ENCODE measurements around the gene OTOG.

The OTOG gene

GRCh38 chr11:17687946-17688670, 141.0 kb downstream of the OTOG start:
- Mint-ChIP-seq H3K4me1 (peaks cover 14% of the 10 kb centered on the region), H3K36me3 (ENCODE audit: low read depth) (no peaks in the 10 kb centered on the region), H3K27me3 (ENCODE audit: low read depth, poor library complexity) (peaks cover 46% of the 10 kb centered on the region), H3K4me3 (no peak overlapping the region), H3K9me3 (peaks cover 3% of the 10 kb centered on the region), H3K27ac (no peak overlapping the region)
- TF ChIP-seq CTCF (IDR thresholded peaks at IDR 0.05), result no peak
- no peak for DNase-seq

GRCh38 chr11:17691550-17691949, 144.5 kb downstream of the OTOG start:
- no peaks in the 10 kb centered on the region for H3K9me3 Mint-ChIP-seq
- no peak for TF ChIP-seq CTCF (IDR thresholded peaks at IDR 0.05)
- no peak for DNase-seq
- no peaks in the 10 kb centered on the region for H3K36me3 Mint-ChIP-seq (ENCODE audit: low read depth)
- H3K4me1 Mint-ChIP-seq, result peaks cover 10% of the 10 kb centered on the region
- no peak overlapping the region for H3K4me3 Mint-ChIP-seq
- H3K27me3 Mint-ChIP-seq (ENCODE audit: low read depth, poor library complexity), result peaks cover 56% of the 10 kb centered on the region
- H3K27ac Mint-ChIP-seq, result no peak overlapping the region

- Mint-ChIP-seq H3K9me3 (no peaks in the 10 kb centered on the region), H3K4me1 (peaks cover 6% of the 10 kb centered on the region), H3K36me3 (ENCODE audit: low read depth) (no peaks in the 10 kb centered on the region), H3K27ac (no peak overlapping the region), H3K27me3 (ENCODE audit: low read depth, poor library complexity) (peaks cover 60% of the 10 kb centered on the region), H3K4me3 (no peak overlapping the region)
- DNase-seq, result no peak
- no peak for TF ChIP-seq CTCF (IDR thresholded peaks at IDR 0.05)
Observed at GRCh38 chr11:17691976-17692375, 144.9 kb downstream of the OTOG start.

GRCh38 chr11:17692931-17693330, 145.9 kb downstream of the OTOG start:
- no peak overlapping the region for H3K4me3 Mint-ChIP-seq
- no peaks in the 10 kb centered on the region for H3K9me3 Mint-ChIP-seq
- DNase-seq, result no peak
- no peak overlapping the region for H3K27ac Mint-ChIP-seq
- TF ChIP-seq CTCF (IDR thresholded peaks at IDR 0.05), result no peak
- H3K27me3 Mint-ChIP-seq (ENCODE audit: low read depth, poor library complexity), result peaks cover 70% of the 10 kb centered on the region
- H3K36me3 Mint-ChIP-seq (ENCODE audit: low read depth), result no peaks in the 10 kb centered on the region
- peaks cover 6% of the 10 kb centered on the region for H3K4me1 Mint-ChIP-seq

- TF ChIP-seq CTCF (IDR thresholded peaks at IDR 0.05), result no peak
Observed at GRCh38 chr11:17693531-17693930, 146.5 kb downstream of the OTOG start.

GRCh38 chr11:17694494-17695110, 147.5 kb downstream of the OTOG start:
- Mint-ChIP-seq H3K27me3 (ENCODE audit: low read depth, poor library complexity) (peaks cover 84% of the 10 kb centered on the region), H3K4me3 (peak overlapping the region; percentile 66), H3K4me1 (peaks cover 13% of the 10 kb centered on the region), H3K27ac (no peak overlapping the region), H3K36me3 (ENCODE audit: low read depth) (no peaks in the 10 kb centered on the region), H3K9me3 (no peaks in the 10 kb centered on the region)
- no peak for DNase-seq
- no peak for TF ChIP-seq CTCF (IDR thresholded peaks at IDR 0.05)

More at GRCh38 chr11:17693531-17693930, 146.5 kb downstream of the OTOG start:
- Mint-ChIP-seq H3K4me1 (peaks cover 6% of the 10 kb centered on the region), H3K36me3 (ENCODE audit: low read depth) (no peaks in the 10 kb centered on the region), H3K27ac (no peak overlapping the region), H3K4me3 (no peak overlapping the region), H3K27me3 (ENCODE audit: low read depth, poor library complexity) (peaks cover 76% of the 10 kb centered on the region), H3K9me3 (no peaks in the 10 kb centered on the region)
- DNase-seq, result no peak

All from nephron progenitor cell (in vitro differentiated cells).